ENCODE results near the gene SHMT2.

SHMT2 gene

DNA sequence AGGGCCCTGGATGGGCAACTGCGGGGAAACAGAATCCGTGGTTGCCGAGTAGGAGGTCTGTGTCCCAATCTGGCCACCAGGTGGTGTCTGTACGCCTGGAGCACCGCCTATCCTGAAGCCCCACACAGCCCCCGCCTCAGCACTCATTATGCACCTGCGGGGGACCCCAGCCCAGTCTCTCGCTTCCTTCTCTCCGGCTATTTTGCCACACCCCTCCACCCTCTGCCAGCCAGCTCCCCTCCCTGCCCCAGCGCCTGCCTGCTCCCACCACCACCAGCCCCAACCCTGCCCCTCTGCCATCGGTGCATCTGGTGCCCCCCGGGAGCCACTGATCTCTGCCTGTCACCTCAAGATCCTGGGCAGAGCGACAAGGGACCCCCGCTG is 15.1 kb upstream of the SHMT2 start:
- no peak for DNase-seq (ENCODE audit: low read depth in 2 of 2)

DNA sequence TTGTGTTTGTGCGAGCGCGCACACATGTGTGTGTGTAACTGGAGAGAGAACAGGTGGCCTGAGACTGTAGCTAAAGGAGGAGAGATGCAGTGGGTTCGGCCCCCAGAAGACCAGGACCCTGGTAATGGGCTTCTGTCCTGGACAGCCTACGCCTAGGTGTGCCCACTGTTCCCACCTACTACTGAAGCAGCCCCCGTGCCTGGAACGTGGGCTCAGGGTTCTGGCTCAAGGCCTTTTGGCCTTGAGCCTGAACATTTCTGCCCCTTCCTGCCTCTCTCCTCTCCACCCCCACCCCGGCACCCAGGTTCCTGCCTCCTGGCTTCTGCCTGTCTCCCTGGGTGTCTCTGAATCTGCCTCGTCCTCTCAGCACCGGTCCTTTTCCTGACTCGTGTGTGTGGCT is 14.4 kb upstream of the SHMT2 start:
- DNase-seq (ENCODE audit: low read depth in 2 of 2) = no peak

DNA sequence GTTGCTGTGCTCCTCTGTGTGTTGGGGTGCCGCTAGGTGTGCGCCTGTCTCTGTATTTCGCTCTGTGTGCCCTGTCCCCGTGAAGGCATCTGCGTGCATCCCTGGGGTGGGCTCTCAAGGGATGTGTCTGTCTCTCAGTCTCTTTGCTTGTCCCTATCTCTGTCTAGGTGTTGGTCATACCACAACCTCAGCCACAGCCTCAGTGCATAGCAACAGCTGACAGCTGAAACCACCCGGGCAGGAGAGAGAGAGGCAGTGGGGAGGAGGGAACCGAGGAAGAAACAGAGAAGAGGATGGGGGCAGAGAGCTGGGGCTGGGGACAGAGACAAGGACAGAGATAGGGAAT is 13.9 kb upstream of the SHMT2 start:
- no peak for DNase-seq (ENCODE audit: low read depth in 2 of 2)

DNA sequence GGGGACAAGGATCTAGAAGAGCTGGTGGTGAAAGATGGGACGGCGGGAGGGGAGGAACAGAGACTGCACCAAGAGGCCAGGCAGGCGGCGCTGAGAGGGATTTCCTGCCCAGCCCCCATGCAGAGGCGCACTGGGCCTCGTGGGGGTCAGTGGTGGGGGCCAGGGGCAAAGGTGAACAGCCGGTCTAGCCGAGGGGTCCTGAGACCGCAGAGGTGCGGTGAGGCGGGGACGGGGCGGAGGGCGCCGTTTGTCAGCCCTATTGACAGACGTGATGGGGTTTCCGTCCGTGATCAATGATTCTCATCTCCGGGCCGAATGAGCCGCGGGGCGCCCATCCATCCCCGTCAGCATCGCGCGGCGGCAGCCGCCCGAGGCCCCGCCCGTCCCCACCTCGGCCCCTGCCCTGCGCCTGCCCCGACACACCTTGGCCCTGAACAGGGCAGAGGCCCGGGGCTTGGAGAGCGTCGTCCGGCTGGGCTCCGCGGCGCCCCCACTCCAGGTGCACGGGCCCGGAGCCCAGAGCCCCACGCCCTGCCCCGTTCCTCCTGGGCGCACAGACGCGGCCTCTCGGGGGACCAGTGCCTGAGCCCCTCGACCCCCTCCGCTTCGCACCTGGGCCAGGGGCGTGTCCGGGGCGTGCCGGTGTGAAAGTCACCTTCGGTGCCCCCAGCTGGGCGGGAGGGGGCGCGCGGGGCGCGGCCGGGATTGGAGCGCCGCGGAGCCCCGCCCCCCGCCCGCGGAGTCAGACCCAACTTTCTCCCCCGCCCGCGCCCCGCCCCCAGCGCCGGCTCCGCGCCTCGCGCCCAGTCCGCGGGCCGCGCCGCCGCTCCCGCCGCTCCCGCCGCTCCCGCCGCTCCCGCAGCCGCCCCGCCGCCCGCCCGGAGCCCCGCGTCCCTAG is 13.2 kb upstream of the SHMT2 start, which contains the start of gene NXPH4:
Gene NXPH4, plus strand, starts transcription at position 781 of the 898 bp plus-strand sequence. CDS start 176 bp downstream, outside the sequence.
- no peak for DNase-seq (ENCODE audit: low read depth in 2 of 2)

DNA sequence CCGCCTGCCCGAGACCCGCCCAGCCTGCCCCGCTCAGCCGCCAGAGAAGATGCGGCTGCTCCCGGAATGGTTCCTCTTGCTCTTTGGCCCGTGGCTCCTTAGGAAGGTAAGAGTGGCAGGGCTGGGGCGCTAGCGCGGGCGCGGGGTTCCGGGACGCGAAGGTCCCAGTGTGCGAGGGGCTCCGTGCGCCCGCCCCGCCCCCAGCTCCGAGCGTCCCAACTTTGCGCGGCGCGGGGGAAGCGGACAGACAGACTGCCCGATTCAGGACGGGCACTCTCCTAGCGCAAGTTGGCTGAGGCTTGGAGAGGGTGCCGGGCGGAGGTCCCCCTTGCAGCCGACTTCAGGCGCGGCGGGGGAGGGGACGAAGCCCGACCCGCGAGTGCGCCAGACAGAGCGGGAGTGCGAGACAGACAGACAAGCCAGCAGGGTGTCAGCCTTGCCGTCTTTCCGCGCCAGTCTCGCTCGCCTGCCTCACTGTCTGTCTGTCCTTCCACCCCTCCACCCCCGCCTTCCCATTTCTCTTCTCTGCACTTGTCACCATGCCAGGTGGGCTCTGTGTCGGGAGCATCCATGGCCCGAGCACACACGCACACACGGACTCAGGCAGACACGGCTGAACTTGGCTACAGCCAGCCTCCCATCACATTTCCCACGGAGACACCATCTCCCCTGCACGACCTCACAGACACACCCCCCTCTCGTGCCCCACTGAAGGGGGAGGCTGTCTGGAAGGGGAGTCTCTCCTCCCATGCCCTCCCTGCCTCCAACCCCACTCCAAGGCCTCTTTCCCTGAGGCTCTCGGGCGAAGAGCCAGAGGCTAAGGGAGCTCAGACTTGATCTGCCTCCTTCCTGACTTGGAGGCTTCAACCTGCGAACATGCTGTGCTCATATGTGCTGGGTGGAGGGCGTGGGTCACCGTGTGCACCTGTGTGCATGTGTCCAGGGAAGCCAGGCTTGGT is 12.3 kb upstream of the SHMT2 start:
- no peak for DNase-seq (ENCODE audit: low read depth in 2 of 2)

DNA sequence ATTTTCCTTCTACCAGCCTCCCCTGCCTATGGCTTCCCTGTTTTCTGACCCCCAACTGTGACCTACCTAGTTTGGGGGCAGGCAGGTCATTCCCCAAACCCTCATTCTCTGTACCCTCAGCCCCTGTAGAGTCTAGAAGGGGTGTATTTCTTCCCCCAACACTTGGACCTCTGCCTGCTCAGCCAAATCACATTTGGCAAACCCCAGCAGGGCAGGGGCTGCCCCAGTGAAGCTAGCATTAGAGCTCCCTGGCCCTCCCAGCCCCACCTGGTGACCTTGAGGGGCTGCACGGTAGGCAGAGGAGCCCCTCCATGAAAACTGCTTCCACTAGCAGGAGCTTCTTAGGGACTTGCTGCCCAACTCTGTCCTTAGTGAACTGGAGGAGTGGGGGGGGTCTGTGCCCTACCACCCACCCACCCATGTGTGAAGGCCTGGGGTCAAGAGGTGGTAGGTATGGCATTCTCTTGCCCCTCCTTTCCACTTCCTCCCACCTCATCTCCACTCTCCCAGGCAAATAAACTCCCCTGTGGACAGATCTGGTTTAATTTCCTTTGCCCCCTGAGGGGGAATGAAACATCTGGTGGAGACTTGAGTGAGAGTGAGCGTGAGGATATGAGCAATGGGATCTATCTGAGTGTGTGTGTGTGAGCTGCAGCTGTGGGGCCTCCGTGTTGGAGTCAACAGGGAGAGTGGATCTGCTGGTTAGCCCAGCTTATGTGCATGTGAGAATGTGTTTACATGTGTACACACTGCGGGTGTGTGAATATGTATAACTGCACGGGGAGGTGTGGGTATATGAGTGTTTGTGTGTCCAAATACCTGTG is 11.3 kb upstream of the SHMT2 start:
- no peak for DNase-seq (ENCODE audit: low read depth in 2 of 2)

DNA sequence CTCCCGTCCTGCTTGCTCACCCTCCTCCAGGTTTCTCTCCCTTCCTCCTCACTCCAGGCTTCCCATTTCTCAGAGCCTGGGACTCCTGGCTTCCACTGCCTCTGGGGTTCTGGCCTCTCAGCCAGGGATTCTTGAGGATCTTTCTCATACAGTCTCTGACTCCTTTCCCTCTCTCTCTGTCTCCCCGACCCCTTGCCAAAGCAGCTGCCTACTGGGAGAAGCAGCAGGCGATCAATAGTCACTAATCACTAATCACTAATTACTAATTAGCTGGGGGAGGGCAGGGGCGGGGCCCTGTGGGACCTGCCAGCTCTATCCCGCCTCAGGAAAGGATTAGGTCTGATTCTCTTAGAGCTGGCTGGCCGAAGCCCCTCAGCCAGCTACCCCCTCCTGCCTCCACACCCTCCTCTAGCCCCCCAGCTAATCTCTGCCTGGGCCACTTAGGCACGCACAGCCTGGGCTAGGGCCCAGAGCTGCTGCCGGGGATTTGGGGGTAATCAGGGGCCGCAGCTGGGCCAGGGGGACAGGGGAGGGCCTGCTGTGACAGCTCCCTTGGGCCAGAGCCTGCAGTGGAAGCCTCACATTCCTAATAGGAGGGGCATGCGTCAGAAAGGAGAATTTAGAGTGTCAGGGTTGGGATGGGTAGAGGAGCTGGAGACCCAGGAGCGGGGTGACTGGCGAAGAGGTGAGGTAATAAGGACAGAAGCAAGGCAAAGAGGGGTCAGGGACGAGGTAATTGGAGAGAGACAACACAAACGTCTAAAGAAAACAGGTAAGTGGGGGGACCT is 10.1 kb upstream of the SHMT2 start:
- DNase-seq (ENCODE audit: low read depth in 2 of 2) = no peak

DNA sequence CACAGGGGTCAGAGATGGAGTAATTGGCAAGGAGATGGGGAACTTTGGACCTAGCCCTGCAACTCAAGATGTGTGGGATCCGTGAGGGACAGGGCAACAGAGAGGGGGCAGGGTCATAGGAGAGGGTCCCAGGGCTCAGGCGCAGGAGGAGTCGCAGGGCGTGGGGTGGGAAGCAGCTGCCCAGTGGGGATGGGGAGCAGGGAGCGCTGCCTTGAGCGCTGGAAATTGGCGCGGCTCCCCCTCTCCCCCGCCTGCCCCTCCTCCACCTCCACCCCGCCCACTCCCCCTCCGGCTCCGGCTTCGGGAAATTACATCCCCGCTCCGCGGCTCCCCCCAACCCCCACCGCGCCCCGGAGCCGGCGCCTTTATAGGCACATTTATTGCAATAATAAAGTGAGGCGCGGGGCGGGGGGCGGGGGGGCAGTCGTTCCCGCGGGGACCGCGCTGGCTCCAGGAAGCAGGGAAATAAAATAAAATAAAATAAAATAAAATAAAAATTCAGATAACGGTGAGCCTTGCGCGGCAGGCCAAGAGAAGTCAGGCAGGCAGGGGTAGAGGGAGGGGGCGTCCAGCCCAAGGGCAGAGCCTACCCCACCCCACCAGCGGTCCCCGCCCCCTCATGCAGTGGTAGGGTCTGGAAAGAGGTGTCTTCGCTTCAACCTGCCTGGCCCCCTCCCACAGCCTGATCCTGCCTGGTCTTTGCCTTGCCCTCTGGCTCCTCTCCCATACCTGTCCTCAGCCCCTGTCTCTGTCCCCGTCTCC is 9.3 kb upstream of the SHMT2 start:
- DNase-seq (ENCODE audit: low read depth in 2 of 2) = no peak

DNA sequence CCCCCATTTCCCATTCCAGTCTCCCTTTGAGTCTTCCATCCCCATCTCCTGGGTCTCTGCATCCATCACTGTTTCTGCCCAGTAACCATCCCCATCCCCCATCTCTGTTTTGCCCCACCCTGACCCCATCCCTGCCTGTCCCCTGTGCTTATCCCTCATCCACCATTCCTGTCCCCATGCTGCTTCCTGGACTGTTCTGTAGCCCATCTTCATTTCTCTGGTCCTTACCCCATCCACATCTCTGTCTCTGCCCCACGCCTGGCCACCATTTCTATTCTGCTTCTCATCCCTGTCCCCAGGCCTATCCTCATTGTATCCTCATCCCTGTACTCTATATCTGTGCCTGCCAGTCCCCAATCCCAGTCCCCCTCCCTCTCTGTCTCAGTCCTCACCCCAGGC is 8.7 kb upstream of the SHMT2 start:
- DNase-seq (ENCODE audit: low read depth in 2 of 2) = no peak

DNA sequence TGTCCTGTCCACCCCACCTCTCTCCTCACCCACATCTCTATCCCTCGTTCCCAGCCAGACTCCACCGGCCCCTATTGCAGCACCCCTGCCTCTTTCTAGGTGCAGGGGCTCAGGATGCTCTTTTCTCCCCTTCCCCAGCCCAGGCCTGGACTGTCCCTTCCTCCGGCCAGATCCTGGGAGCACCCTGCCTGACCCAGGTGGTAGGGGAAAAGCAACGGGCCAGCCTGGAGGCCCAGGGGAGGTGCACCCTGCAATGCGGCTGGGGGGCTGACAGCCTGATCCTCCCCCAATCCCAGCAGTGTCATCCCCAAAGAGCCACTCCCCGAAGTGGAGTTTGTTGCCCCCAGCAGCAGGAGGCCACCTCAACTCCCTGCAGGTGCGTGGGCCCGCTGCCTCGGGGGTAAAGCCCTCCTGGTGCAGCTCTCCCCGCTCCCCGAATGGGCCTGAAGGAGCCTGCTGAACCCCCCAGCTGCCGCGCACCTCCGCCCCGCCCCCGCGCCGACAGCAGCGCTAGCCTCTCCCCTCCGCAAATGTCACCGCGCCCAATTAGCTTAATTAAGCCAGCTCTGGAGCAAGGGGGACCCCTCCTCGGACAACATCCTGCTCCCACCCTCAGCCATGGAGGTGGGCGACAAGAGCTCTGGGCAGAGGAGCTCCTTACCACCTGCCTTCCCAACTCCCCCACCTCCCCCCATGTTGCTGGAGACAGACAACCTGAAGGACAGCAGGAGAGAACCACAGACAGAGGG is 8.2 kb upstream of the SHMT2 start:
- DNase-seq (ENCODE audit: low read depth in 2 of 2) = no peak

DNA sequence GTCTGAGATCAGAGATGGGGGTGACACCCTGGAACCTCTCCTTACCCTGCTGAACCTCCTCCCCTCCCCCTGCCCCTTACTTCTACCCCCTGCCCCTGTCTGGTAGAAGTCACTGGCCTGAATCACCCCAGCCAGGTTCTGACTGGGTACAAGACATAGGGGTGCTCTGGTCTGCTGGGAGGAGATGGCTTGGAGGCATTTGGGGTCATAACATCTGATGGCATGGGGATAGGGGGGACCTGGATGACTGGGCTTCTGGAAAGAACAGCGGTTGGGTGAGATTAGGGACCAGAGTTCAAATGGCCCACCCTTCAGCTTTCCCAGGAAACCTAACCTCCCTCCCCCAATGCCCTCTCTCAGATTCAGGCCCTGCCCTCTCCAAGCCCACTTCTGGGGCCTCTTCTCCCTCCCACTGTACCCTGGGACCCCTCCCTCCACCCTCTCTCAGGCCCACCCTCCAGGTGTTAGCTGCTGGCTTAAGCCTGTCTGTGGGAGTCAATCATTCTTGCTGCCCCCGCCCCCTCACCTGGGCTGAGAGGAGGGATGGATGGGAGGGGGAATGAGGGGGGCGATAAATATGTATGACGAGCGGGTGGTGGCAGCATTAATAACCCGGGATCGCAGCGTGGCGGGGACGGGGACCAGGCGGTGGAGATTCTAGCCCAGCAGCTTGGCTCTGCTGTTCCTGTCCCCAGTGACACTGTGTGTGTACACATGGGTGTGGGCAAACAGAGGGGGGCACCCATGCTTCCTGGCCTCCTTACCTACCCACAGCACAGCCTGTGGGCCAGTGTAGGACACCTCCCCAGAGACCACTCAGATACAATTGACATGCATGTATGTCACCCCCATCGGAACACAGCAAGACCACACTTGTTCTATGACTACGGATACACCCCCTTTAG is 7.0 kb upstream of the SHMT2 start:
- no peak for DNase-seq (ENCODE audit: low read depth in 2 of 2)

DNA sequence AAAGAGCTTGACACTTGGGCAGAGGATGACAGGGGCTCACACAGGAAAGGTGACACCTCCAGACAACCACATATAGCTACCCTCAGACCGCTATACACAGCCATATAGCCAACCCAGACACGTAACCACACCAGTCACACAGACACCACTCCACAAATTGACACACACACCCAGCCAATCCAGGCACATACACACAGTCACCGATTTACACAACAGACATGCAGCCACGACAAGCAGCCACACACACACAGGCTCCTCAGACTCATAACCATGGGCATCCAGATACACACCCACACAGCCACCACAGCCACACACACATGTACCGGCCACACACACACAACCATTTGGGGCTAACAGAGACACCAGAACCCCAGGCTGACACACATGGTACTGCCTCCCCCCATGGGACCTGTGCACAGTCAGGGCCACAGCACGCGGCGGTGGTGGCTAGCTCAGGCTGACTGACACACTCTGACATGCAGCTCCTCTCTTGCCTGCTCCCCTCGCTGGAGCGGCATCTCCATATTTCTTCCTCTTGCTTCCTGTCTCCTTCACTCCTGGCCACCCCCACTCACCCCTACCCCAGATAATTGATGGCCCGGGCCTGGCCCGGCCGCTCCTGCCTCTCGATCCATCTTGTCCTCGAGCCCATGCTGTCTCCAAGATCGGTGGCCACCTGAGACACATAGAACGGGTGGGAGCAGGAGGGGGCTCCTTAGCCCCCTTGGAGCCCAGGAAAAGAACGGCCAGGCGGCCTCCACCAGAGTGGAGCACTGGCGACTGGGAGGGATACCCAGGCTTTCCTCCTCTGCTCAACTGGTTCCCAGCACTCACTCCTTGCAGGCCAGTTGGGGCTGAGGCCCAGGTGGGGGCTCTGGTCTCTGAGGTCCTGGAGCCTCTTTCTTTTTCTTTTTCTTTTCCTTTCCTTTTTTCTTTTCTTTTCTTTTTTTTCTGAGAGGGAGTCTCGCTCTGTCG is 6.0 kb upstream of the SHMT2 start:
- no peak for DNase-seq (ENCODE audit: low read depth in 2 of 2)

DNA sequence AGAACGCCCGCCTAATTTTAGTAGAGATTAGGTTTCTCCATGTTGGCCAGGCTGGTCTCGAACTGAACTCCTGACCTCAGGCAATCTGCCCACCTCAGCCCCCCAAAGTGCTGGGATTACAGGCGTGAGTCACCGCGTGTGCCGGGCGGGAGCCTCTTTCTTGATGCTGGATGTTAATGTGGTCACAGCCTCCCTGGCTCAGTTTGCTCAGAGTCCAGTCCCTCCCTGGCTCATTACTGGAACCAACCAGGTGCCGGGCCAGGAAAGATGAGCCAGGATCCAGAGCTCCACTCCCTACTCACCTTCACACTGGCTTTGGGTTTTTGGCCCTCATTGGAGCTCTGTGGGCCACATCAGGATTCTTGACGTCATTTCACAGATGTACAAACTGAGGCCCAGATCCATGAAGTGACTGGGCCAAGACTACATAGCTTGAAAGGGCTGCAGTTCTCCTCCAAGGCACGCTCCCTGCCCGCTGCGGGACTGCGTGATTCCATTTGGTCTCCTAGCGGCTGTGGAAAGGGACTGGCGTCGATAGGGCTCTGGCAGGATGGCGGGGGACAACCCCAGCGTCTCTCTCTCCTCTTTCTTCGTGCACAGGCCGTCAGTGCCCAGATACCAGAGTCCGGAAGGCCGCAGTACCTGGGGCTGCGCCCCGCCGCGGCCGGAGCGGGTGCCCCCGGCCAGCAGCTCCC is 5.1 kb upstream of the SHMT2 start:
- no peak for DNase-seq (ENCODE audit: low read depth in 2 of 2)

DNA sequence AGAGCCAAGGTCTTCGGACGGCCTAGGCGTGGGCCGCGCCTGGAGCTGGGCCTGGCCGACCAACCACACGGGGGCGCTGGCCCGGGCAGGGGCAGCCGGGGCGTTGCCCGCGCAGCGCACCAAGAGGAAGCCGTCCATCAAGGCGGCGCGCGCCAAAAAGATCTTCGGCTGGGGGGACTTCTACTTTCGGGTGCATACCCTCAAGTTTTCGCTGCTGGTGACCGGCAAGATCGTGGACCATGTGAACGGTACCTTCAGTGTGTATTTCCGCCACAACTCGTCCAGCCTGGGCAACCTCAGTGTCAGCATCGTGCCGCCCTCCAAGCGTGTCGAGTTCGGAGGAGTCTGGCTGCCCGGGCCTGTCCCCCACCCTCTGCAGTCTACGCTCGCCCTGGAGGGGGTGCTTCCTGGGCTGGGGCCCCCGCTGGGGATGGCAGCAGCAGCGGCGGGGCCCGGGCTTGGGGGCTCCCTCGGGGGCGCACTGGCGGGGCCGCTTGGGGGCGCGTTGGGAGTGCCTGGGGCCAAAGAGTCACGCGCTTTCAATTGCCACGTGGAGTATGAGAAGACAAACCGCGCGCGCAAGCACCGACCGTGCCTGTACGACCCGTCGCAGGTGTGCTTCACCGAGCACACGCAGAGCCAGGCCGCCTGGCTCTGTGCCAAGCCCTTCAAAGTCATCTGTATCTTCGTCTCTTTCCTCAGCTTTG is 4.4 kb upstream of the SHMT2 start:
- no peak for DNase-seq (ENCODE audit: low read depth in 2 of 2)

DNA sequence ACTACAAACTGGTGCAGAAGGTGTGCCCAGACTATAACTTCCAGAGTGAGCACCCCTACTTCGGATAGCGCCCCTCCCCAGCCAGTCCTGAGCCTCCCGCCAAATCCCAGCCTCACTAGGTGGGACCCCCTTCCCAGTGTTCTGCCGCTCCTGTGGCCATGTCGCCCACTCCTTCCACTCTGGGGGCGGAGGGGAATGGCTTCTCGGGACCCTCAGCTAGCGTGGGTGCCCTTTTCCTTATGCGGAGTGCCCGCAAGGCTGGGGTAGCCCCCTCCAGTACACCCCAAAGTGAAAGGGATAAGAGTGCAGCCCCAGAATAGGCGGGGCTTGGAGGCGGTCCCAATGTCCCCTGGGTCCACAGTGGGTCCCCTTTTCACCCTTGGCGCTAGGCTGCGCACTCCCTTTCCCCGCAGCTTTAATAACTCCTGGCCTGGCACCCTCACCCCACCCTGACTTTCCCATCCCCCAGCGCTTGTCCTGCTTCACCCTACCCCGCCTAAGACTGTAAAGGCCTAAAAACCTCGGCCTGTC is 3.8 kb upstream of the SHMT2 start:
- no peak for DNase-seq (ENCODE audit: low read depth in 2 of 2)
